Measurements from ENCODE around the gene CISH.

The CISH gene

DNA sequence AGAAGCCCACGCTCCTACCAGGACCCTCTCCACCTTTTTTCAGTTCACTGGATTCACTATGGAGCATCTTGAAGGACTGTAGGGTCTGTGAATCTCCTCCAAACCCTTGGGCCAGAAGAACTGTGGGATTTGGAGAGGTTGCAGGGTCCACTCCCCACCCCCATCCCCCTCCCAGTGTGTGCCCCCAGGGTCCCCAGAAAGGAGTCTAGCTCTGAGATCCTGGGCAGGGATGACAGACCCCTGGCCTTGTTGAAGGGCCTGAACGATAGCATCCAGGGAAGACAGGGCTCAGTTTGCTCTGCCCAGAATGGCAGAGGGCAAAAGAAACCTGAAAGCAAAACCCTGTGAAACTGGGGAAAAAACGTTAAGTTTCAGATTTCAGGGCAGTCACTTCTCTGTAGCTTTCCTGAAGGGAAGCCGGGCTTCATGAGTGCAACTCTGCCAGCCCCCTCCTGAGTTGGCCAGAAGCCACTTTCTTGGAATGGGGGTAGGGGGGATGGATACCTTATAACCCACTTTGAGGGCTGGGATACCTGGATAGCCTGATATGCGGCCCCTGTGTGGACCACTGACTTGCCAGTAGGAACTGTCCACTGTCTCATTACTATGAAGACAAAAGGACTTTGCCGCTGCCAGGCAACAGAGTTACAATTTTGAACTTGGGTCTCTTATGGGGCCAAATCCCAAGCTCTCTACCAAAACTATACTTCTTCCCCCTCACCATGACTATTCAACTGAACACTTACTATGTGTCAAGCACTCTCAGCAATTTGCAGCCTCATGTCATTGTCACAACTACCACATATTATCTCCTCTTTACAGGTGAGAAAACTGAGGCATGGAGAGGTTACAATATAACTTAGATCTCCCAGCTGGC is 1.6 kb upstream of the CISH start:
- no peak for DNase-seq

DNA sequence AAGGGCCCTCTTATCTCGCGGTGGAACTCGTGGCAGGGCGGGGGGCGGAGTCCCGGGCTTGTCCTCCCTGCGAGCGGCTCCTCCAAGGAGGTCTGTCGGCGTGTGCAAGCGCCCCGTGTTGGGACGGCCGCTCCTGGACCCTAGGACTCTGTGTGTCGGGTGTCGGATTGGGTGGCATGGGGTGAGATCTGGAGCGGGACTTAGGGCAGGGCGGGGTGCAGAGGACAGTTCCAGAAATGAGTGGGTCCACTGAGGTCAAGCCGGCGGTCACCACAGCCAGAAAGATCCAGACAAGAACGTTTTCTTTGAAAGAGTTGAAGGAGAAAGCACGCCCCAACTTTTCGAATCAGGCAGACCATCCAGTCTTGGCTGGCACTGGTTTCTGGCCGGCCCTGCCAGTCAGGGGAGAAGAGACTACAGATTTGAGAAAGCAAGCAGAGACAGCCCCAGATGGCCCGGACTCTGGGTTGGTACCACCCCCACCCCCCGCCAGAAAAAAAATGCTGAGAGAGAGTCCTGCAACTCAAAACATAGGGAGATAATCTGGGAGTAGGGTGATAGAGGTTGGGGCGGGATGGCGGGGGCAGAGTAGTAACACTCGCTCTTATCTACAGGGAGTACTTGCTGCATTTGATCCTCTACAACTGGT is 784 bp upstream of the CISH start:
- no peak for DNase-seq

DNA sequence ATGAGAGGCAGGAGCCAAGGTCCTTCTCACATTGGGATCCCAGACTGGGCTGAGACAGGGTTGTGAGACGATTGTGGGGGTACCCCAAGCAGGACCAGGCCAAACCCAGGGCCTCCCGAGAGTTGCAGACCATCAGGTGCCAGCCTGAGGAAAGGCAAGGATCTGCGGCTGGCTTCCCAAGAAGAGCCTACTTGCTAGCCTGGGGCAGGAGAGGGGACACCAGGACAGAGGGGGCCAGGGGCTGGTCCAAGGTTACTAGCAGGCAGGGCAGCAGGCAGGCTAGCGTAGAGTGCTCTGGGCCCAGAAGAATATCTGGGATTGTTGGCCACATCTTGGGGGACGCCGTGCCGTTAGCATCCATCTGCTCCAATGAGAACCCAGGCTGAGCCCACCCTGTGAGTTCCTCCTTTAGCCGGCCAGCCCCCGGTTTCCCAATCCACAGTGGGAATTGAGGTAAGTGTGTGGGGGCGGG is 546 bp downstream of the CISH start:
- no peak for DNase-seq

DNA sequence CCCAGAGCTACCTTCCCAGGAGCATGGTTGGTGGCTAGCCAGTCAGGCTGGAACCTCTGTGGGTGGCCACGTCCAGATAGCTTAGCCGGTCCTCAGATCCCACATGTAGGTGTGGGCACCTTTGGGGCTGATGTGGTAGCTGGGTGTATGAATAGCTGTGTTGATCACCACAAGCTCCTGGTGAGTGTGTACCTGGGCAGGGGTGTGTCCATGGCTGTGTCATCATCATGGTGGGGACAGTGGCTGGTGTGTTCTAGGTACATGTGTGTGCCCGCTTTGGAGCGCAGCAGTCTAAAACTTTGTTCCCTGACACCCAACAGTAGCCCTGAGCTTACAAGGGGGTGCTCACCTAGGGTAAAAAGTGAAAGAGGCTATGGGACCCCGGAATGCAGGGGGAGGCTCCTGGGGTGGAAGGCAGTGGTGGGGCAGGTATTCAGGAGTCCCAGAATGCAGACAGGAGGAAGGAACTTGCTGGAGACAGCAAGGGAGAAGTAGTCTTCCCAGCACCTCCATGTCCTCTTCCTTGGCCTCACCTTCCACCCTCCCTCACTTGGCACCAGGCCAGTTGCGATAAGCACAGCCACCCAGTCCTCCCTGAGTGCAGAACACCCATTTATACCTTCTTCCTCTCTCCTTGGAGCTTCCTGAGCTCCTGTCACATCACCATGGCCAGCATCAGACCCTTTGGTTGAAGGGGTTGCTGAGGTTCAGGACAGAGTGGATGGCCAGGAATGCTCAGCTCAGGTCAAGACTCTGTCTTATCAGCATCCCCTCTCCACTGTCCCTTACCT is 1.2 kb downstream of the CISH start:
- no peak for DNase-seq

DNA sequence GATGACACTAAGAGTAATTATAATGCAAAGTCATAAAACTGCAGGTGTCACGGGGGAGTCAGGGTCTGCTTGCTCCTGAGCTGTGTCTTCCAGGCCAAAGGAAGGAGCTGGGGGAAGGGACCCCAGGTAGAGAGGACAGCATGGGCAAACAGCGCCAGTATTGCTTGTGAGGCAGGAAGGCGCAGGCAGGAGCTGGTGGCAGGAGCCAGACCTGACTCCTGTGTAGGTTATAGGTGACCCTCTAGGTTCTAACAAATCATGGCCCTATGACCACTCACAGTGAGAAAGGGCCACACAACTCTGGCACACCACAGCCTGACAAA is 1.9 kb downstream of the CISH start:
- DNase-seq, result no peak

DNA sequence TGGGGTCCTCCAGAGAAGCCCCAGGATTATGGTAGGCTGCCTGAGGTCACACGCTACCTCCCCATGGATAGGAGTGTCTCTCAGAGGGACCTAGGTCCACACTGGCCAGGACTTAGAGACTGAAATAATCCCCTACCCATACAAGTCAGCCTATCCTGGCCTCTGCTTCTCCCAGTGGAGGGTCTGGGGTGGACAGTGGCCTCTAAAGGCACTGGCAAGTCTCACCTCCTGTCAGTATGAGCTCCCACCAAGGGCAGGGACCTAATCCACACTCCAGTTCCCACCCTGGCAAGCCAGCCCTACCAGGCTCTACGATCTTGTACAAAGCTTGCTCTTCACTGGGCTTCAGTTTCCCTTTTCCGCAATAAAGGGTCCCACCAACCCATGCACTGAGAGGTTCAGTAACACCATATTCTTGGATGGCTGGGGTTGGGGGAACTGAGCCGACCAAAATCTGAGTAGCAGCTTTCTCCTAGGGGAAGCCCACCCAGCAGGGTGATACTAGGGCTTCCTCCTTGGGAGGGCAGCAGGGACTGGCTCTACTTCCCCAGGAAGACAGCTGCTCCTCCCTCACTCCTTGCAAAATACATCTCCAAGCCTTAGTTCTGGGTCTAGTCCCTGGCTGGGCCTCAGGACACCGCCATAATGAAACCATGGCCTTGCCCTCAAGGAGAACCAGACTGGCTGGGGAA is 2.4 kb downstream of the CISH start:
- no peak for DNase-seq

DNA sequence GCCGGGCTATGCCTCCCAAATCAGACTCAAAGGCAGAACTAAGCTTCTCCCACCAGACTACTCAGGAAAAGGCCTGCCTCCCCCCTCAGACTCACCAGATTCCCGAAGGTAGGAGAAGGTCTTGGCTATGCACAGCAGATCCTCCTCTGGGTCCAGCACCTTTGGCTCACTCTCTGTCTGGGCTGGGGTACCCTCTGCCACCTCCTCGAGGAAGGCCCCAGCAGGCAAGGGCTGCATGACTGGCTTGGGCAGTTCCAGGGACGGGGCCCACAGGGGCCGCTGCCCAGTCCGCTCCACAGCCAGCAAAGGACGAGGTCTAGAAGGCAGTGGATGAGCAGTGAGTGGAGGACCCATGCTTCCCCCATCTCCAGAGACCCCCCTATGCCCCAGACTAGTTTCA is 3.3 kb downstream of the CISH start:
- no peak for DNase-seq

DNA sequence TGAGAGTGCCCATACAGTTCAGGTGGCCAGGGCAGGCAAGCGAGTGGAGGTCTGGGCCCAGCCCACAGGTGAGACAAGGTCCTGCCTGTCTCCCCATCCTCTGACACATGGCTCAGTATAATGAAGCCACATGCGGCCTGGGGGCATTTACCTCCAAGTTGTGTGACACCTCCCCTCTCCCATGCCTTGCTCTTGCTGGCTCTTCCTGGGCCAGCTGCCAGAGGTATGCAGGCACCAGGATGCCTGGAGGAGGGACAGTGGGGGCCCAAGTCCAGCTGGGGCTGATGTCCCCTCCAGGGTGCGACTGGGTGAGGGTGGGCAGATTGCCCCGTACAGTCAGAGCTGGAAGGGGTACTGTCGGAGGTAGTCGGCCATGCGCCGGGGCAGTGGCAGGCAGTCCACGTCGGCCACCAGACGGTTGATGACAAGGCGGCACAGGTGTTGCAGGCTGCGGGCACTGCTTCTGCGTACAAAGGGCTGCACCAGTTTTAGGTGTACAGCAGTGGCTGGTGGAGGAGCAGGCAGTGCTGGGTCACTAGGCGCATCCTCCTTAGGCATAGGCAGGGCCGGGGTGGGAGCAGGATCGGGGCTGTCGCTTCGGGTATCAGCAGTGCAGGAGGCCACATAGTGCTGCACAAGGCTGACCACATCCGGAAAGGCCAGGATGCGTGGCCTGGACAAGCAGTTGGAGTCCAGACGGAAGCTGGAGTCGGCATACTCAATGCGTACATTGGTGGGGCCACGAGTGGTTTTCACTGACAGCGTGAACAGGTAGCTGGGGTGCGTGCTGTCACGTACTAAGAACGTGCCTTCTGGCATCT is 4.1 kb downstream of the CISH start:
- DNase-seq, result peak in 1 of 5 donors; percentile 47

DNA sequence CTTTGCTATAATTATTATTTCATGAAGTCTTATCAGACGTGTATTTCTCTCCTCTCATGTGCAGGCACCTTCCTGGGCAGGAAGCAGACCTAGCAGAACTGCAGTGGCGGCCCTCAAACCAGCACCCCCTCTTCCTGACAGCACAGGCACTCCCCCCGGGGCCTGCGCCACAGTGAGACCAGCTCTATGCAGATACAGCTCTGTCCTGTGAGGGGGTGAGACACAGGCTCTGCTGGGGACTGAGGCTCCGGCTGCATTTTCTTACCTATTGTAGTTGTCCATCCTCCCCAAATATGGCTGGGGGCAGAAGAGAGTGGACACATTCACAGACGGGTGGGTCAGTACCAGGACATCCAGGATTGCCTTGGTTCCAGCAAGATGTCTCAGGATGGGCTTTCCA is 5.0 kb downstream of the CISH start:
- DNase-seq, result no peak

DNA sequence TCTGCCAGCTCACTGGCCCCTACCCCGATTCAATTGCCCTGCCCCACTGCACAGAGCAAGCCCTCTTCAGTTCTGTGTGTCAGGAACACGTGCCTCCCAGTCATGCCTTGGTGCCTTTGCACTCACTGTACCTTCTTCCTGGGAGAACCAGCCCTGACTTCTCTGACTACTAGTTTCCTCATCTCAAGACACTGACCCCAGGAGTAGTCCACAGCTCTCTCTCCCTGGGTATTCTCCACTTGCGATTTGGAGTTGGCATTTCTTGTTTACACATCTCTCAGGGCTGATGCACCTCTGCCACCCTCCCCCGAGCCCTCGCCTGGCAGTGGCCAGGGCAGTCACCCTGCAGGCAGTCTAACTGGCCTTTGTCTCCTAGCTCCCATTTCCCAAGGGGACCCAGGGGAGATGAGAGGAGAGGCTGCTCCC is 5.7 kb downstream of the CISH start:
- no peak for DNase-seq

DNA sequence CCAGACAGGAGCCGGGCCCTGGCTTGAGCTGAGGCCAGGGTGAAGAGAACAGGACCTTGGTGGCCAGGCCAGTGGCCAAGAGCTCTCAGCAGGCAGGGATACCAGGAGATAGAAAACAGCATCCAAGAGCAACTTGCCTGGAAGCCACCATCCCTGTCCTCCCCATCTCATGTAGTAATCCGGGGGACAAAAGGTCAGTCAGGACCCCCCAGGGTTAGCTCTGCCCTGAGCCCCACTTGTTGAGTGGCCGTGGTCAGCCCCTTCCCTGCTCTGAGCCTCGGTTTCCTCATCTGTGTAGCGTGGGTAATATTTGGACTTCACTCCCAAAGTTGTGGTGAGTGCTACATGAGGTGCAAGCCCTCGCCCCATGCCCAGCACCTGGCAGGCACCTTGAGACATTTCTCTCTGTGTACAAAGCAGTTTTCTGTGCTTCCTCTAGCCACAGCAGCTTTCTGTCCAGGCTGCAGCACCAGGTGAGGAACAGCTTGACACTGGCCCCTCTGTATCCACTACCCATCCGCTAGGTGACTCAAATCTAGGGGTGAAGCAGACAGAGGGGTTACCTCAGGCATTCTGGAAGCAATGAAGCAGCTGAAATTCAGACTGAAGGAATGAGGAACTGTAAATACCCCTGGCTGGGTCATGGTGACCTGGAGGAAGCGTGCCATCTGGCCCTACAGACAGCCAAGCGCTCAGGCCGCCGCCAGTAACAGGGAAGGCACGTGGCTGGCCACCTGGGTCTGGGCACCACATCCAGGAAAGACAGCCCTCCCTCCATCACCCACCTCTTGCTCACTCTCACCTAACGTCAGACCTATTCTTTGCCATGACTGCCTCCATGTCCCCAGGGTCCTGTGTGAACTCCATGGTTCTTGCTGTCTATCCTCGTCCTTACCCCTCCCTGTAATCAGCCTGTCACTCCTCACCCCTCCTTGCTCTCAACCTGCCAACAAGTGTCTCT is 6.7 kb downstream of the CISH start:
- DNase-seq, result no peak

DNA sequence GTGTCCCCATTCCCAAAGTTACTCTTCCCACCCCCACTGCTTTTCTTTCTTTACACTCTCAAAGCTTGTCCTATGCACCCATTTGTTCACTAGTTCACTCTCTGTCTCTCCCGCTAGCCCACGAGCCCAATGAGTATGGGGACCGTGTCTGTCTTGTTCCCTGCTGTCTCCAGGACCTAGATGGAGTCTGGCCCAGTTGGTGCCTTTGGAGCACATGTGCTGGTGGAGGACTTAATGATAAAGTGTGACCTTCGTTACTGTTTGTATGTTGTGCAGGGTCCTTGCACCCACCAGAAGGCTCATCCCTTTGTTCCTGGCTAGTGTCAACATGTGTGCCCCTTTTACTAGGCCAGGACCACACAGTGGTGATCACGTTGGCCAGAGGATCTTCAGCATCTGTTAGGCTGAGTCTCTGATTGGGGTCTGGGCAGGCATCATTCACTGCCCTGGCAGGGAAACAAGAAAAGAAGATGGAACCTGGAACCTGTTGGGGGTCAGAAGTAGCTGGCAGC is 7.4 kb downstream of the CISH start:
- DNase-seq, result no peak

DNA sequence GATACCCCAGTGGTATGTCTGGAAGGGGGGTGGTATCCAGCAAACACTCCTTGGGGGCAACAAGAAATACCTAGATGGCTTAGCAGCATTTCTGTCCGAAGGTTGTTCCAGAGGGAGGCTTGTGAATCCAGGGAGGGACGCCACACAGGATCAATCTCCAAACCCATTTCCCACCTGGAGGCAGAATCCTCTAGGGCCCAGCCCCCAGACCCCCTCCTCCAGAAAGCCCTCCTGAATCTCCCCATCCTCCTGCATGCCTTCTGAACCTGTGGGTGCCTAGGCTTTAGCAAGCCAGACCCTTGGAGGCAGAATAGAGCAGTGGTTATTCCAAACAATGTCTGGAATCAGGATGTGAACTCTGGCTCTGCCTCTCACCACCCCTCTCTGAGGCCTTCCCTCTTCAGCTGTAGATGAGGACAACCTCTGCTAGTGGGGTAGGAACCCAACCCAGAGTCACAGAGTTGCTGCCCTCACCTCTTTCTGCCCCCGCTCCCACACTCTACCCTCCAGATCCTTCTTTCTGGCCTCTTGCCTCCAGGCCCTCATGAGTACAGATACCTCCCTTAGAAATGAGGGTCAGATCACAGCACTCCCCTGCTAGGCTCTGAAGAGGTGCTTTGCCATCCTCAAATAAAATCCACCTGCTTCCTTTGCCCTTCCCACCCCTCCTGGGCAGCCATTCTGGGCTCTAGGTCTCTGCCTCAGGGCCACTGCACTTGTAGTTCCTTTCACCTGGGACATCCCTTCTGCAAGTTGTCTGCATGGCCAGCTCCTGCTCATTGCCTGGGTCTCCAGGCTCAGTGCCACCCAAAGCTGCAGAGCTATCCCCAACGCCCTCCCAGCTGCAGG is 8.1 kb downstream of the CISH start:
- no peak for DNase-seq

DNA sequence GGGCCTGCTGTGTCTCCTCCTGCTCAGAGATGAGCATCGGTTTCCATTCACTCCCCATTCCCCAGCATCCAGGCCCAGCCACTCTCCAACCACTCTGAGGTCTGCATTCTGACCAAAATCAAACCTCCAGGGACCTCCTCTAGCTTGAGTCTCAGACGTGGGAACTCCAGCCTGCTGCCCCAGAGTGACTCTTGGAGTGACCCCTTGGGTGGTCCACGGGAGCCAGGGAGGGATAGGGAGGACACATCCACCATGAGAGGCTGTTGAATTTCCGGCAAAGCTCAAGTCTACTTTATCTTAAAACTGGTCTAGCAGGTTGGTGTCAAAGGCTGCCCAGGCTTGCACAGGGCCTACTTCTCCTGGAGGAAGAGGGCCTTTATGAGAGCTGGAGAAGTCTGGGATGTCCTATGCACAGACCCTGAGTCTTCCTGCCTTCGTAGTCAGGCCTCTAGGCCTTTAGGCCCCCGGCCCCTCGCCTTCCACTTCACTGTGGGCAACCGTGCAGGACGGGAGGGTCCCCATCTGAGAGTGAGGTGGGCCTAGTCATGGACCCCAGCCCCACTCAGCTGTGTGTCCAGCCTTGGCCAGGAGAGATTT is 8.9 kb downstream of the CISH start:
- no peak for DNase-seq

DNA sequence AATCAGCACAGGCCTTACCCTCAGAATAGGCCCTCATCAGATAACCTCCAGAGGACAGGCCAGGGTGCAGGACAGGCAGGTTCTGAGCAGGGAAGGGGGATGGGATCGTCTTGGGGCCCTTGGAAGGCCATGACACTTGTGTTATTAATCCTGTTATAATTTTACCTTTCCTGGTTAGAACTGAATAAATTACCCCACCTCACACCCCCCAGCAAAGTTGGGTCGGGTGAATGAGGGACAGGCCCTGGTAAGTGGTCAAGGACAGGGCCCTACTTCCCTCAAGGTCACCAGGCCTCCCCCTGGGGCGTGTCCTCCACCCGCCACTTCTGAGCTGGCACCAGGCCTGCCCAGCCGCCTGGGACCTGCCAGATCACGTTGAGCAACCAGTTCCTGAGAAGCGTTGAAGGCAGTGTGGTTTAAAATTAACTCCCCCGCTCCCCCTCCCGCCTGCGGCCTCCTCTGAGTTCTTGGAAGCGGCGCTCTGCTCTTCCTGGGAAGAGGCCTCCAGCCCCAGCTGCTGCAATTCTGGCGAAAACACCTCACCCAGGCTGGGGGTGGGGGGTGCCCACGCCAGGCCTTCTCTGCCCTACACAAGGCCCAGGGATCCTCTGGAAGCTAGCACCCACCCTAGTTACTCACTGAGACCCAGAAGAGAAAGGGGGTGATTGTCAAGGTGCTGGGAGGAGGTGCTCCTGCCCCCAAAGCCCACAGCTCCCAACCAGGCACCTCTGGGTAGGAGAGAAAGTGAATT is 10.6 kb downstream of the CISH start:
- peak; percentile 37 to 97 (median 49) for DNase-seq

DNA sequence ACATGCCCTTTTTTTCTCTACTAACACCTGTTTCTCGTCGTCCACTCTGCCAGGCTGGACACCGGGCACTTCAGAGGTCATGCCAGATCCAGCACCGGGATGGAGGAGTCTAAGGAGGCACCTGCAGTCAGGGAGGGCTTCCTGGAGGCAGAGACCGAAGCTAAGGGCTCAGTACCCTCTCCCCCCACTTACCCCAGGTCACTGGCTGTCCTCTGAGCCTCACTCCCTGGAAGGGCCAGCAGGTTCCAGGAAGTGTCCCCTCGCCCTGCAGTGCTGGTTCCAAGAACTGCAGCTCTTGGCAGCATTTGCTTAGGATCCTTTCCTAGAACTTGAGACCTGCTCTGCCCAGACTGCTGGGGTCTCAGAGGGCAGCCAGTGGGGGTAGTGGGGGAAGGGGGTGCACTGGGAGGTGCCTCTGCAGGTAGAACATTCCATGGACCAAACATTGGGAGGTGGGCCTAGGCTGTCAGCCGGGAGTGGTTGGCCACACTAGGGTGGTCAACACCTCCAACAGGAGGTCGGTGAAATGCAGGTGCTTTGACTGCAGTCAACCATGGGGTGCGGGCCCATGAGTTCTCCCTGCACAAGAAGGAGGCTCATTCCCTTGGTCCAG is 11.3 kb downstream of the CISH start:
- peak in 1 of 5 donors; percentile 74 for DNase-seq

DNA sequence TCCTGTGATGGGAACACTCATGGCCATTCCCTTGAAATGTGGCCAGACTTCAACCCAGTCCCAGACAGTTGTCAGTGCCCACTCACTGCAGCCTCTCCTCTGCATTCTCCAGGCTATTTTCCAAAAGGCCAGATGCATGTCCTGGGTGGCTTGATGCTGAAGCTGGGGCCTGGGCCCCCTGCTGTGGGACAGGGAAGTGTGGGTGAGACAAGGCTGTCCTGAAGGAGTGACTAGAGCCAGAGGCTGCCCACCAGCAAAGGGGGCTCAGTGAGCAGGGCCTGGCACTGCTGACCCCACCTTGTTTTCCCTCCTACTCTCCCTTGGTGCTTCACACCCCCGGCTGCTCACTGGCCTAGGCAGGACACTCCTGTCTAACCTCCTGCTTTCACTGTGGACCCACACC is 11.9 kb downstream of the CISH start:
- no peak for DNase-seq
